ENCODE results near the gene KRTAP5-8.
A peak's percentile ranks its signal among the peaks of the same experiment; 100 is the strongest.
"Not testable (repeated sequence)": the region's sequence is repeated elsewhere in the genome, so short reads cannot be mapped to it uniquely, and the experiment has no call there.

KRTAP5-8 gene

GRCh38 chr11:71537977-71538665 lies at the start of gene KRTAP5-8:
Gene KRTAP5-8, plus strand, starts transcription at chr11:71538025. Its CDS starts 31 bp downstream, at chr11:71538056.
- not testable (repeated sequence) for DNase-seq (ENCODE audit: low read depth in 2 of 2)

GRCh38 chr11:71488681-71489270 lies 49.0 kb upstream of the KRTAP5-8 start:
- DNase-seq (ENCODE audit: low read depth in 2 of 2) = no peak

- peak; percentile 34 to 67 for DNase-seq (ENCODE audit: low read depth in 2 of 2)
These were observed 48.3 kb upstream of the KRTAP5-8 start for GRCh38 chr11:71489311-71490043.

- DNase-seq (ENCODE audit: low read depth in 2 of 2) = no peak
These were observed 47.6 kb upstream of the KRTAP5-8 start for GRCh38 chr11:71490044-71490730.

GRCh38 chr11:71490731-71491390 lies 47.0 kb upstream of the KRTAP5-8 start:
- DNase-seq (ENCODE audit: low read depth in 2 of 2) = no peak

- DNase-seq (ENCODE audit: low read depth in 2 of 2) = no peak
These were observed 46.3 kb upstream of the KRTAP5-8 start for GRCh38 chr11:71491531-71491930.

GRCh38 chr11:71491940-71492339 lies 45.9 kb upstream of the KRTAP5-8 start:
- DNase-seq (ENCODE audit: low read depth in 2 of 2) = no peak

GRCh38 chr11:71495286-71496230 lies 42.3 kb upstream of the KRTAP5-8 start:
- DNase-seq (ENCODE audit: low read depth in 2 of 2) = no peak

GRCh38 chr11:71496421-71496820 lies 41.4 kb upstream of the KRTAP5-8 start:
- DNase-seq (ENCODE audit: low read depth in 2 of 2) = no peak

GRCh38 chr11:71498091-71498490 lies 39.7 kb upstream of the KRTAP5-8 start:
- DNase-seq (ENCODE audit: low read depth in 2 of 2) = no peak

- no peak for DNase-seq (ENCODE audit: low read depth in 2 of 2)
These were observed 38.7 kb upstream of the KRTAP5-8 start for GRCh38 chr11:71499125-71499524.

- no peak for DNase-seq (ENCODE audit: low read depth in 2 of 2)
These were observed 38.3 kb upstream of the KRTAP5-8 start for GRCh38 chr11:71499546-71499945.

GRCh38 chr11:71500601-71501021 lies 37.2 kb upstream of the KRTAP5-8 start:
- no peak for DNase-seq (ENCODE audit: low read depth in 2 of 2)

GRCh38 chr11:71501071-71501985 lies 36.5 kb upstream of the KRTAP5-8 start:
- DNase-seq (ENCODE audit: low read depth in 2 of 2) = no peak

- no peak for DNase-seq (ENCODE audit: low read depth in 2 of 2)
These were observed 35.8 kb upstream of the KRTAP5-8 start for GRCh38 chr11:71502026-71502425.

- DNase-seq (ENCODE audit: low read depth in 2 of 2) = no peak
These were observed 34.9 kb upstream of the KRTAP5-8 start for GRCh38 chr11:71502871-71503435.

GRCh38 chr11:71504531-71504930 lies 33.3 kb upstream of the KRTAP5-8 start:
- no peak for DNase-seq (ENCODE audit: low read depth in 2 of 2)

GRCh38 chr11:71505001-71505400 lies 32.8 kb upstream of the KRTAP5-8 start:
- no peak for DNase-seq (ENCODE audit: low read depth in 2 of 2)

- no peak for DNase-seq (ENCODE audit: low read depth in 2 of 2)
These were observed 32.0 kb upstream of the KRTAP5-8 start for GRCh38 chr11:71505781-71506180.

Measured in stimulated activated CD4-positive, alpha-beta T cell treated with anti-CD3 and anti-CD28 coated beads, Interleukin-12 subunit alpha, Interleukin-12 subunit beta, amount 100 ng/mL, for 24 hours (primary cell).